Transverse colon (tissue), 4 donors: ENCODE measurements around the gene GMPPB. TPM values are rescaled to one million over a fixed set of nuclear protein-coding genes. Genes with fewer than 3 reads are reported as not detected.

Experiments used
- DNase-seq: peaks from one replicate; pipeline ENCODE4 v3.0.0-alpha.2; 2019
- H3K27ac ChIP-seq, 4 donors: fragments of 200-600 bp; sonication (generic); 2 replicates each; pipeline ENCODE4 v1.5.1; 2016 to 2018; ENCODE audit warnings: inconsistent platforms in 4 of 4
- H3K27me3 ChIP-seq: fragments of 200-600 bp; sonication (generic); 2 replicates; pipeline ENCODE4 v1.5.1; 2017; ENCODE audit warnings: inconsistent platforms
- H3K36me3 ChIP-seq, 4 donors: fragments of 200-600 bp; sonication (generic); 2 replicates each; pipeline ENCODE4 v1.5.1; 2017 to 2019; ENCODE audit warnings: inconsistent platforms in 4 of 4
- H3K4me1 ChIP-seq, 4 donors: fragments of 200-600 bp; sonication (generic); 2 replicates each; pipeline ENCODE4 v1.5.1; 2017 to 2020; ENCODE audit warnings: inconsistent platforms in 4 of 4
- H3K4me3 ChIP-seq, 4 donors: fragments of 200-600 bp; sonication (generic); 1 replicate in 1 of 4; 2 replicates in 3 of 4; pipeline versions ENCODE4 v1.5.1 to v1.6.1; 2017 to 2019; ENCODE audit warnings: inconsistent platforms in 4 of 4
- H3K9me3 ChIP-seq, 2 donors: fragments of 200-600 bp; sonication (generic); 2 replicates each; pipeline ENCODE4 v1.5.1; 2017 to 2019; ENCODE audit warnings: inconsistent platforms in 2 of 2
- CTCF ChIP-seq, 5 experiments: fragments of 200-600 bp in 3 of 5; fragments of 450-650 bp in 2 of 5; sonication (generic) in 3 of 5; IDR thresholded peaks; 1 replicate in 2 of 5; 2 replicates in 3 of 5; pipeline ENCODE4 v1.5.1; 2016 to 2017; ENCODE audit warnings: antibody characterized with exemption in 5 of 5, inconsistent platforms in 3 of 5, mild to moderate bottlenecking in 2 of 5, moderate library complexity in 1 of 5
- EP300 ChIP-seq: sonication (generic); formaldehyde crosslinking; IDR thresholded peaks from one replicate; pipeline ENCODE4 v1.6.1; 2017; ENCODE audit warnings: antibody characterized with exemption, low read depth
- POLR2A ChIP-seq: fragments of 450-650 bp; IDR thresholded peaks from one replicate; pipeline ENCODE4 v1.6.1; 2016; ENCODE audit warnings: antibody characterized with exemption, mild to moderate bottlenecking, moderate library complexity
- POLR2AphosphoS5 ChIP-seq, 3 donors: sonication (generic); formaldehyde crosslinking; IDR thresholded peaks; one replicate each; pipeline ENCODE4 v1.6.1; 2016; ENCODE audit warnings: antibody characterized with exemption in 3 of 3
- WGBS, 2 donors: methylation state at CpG; one replicate each; pipeline ENCODE4 v1.1.5; 2018; ENCODE audit warnings: low coverage in 1 of 2; 5-methylcytosine and 5-hydroxymethylcytosine counted together
- in situ Hi-C, 4 donors: fragments of 200-750 bp; cut with MboI; loops; one replicate each; pipeline versions ENCODE4 v1.15.0 to v1.15.1; 2017; ENCODE audit warnings: low sequenced_read_pairs in 3 of 4, low pct_ligation_motif_present in 1 of 4, low pct_unique_long_range_greater_than_20kb in 1 of 4
- intact Hi-C: fragments of 100-400 bp; cut with DNase I; formaldehyde crosslinking; loops from one replicate; pipeline ENCODE4 v1.15.1; 2023; ENCODE audit warnings: low total_unique reads
- small RNA-seq, 4 donors: library from RNA; depleted of rRNA; stranded (forward); fragments of <200 nt; gene quantifications; one replicate each; pipeline ENCODE3, GENCODE V24; 2016
- total RNA-seq, 4 donors: library from RNA; depleted of rRNA; stranded (reverse); fragments of >200 nt; gene quantifications; one replicate each; pipeline ENCODE4 v1.1.0, GENCODE V29; 2016

The GMPPB gene
- total RNA-seq, 4 donors from 2014 or later: 37.2 to 53.9 (median 44.2) TPM

- WGBS, 2 donors: 13 to 100% methylated on average over 1 to 13 of the region's 17 CpGs
These were observed 50.5 kb downstream of the GMPPB start for GRCh38 chr3:49673121-49673714.

GRCh38 chr3:49671291-49672288, 52.2 kb downstream of the GMPPB start:
- peak; percentile 79 for DNase-seq
- no peak for TF ChIP-seq POLR2AphosphoS5 (IDR thresholded peaks at IDR 0.05)
- peak; percentile 79 to 86 (median 81) for TF ChIP-seq CTCF (IDR thresholded peaks at IDR 0.05)
- no peak for TF ChIP-seq EP300
- no peak for TF ChIP-seq POLR2A
- no peak overlapping the region for H3K4me3 ChIP-seq
- peaks cover 16% of the 10 kb centered on the region for H3K27me3 ChIP-seq
- intact Hi-C loops (loop anchor here (5.0 kb wide), 1 partner anchor 129 kb away; no protein-coding TSS in a partner anchor), in situ Hi-C loops (loop anchor here in 3 of 4 donors (5.0 to 10.0 kb wide), 3 partner anchors 127 to 137 kb away; no protein-coding TSS in a partner anchor)
- H3K4me1 ChIP-seq: peaks cover 9 to 16% (median 12%) of the 10 kb centered on the region in 4 donors
- no peak overlapping the region for H3K27ac ChIP-seq
- no peaks in the 10 kb centered on the region for H3K36me3 ChIP-seq
- H3K9me3 ChIP-seq: no peaks in the 10 kb centered on the region
- 36 to 37% methylated on average over 8 to 11 of the region's 11 CpGs for WGBS, 2 donors

More at GRCh38 chr3:49673121-49673714, 50.5 kb downstream of the GMPPB start:
- Histone ChIP-seq H3K9me3 (no peaks in the 10 kb centered on the region), H3K4me1 (peaks cover 9 to 16% (median 12%) of the 10 kb centered on the region in 4 donors), H3K27ac (peak overlapping the region; percentile 91 to 96 (median 92)), H3K4me3 (peak overlapping the region; percentile 60 to 90 (median 88)), H3K36me3 (peaks cover 0 to 14% (median 0%) of the 10 kb centered on the region in 4 donors), H3K27me3 (peaks cover 6% of the 10 kb centered on the region)
- in situ Hi-C loops: loop anchor here in 3 of 4 donors (5.0 to 10.0 kb wide), 3 partner anchors 128 to 138 kb away; no protein-coding TSS in a partner anchor
- no peak for TF ChIP-seq CTCF (IDR thresholded peaks at IDR 0.05)
- peak; percentile 29 for DNase-seq
- intact Hi-C loops: loop anchor here (5.0 kb wide), 1 partner anchor 131 kb away; no protein-coding TSS in a partner anchor

- Histone ChIP-seq H3K27me3 (peaks cover 16% of the 10 kb centered on the region), H3K36me3 (no peaks in the 10 kb centered on the region), H3K4me3 (no peak overlapping the region), H3K9me3 (no peaks in the 10 kb centered on the region), H3K4me1 (peaks cover 9 to 16% (median 12%) of the 10 kb centered on the region in 4 donors), H3K27ac (no peak overlapping the region)
- intact Hi-C loops (loop anchor here (5.0 kb wide), 1 partner anchor 129 kb away; no protein-coding TSS in a partner anchor), in situ Hi-C loops (loop anchor here in 3 of 4 donors (5.0 to 10.0 kb wide), 3 partner anchors 126 to 136 kb away; no protein-coding TSS in a partner anchor)
- TF ChIP-seq EP300 (no peak), POLR2A (no peak), CTCF (IDR thresholded peaks at IDR 0.05) (no peak)
- 68% methylated on average over 6 of the region's 6 CpGs; no CpG with 5 or more reads in 1 of the 2 donors for WGBS, 2 donors
- no peak for DNase-seq
These were observed 52.8 kb downstream of the GMPPB start for GRCh38 chr3:49670940-49671290.

Small RNA genes lying within 50 kb of the gene (small RNA-seq; reads per million reads assigned to genes)
- gene AMIGO3: 0 reads per million in 4 donors
- 0 reads per million in 4 donors for gene COX6CP14

Other genes starting within 250 kb of the GMPPB start
- under 1 TPM in 3 of 4 donors, not detected in 1; under 0.01 to 0.32 (median 0.27) TPM for gene BSN, start 169.5 kb downstream of the GMPPB start, total RNA-seq
- 100 to 1,000 TPM in 3 of 4 donors, 10 to 100 TPM in 1; 53.9 to 151 (median 116) TPM for gene APEH, start 49.6 kb downstream of the GMPPB start, total RNA-seq
- gene MST1, start 34.5 kb downstream of the GMPPB start, total RNA-seq: 100 to 1,000 TPM in 1 of 4 donors, 10 to 100 TPM in 3; 12.2 to 116 (median 15.1) TPM
- gene RNF123, start 34.4 kb downstream of the GMPPB start, total RNA-seq: 10 to 100 TPM; 34.6 to 99.5 (median 52.1) TPM
- under 1 TPM in 2 of 4 donors, not detected in 2; 0.68 to 0.79 TPM for gene AMIGO3, start 4.3 kb downstream of the GMPPB start, total RNA-seq
- gene IP6K1, start 62.6 kb upstream of the GMPPB start, total RNA-seq: 10 to 100 TPM; 20.5 to 40.7 (median 39.7) TPM
- gene CDHR4, start 75.9 kb upstream of the GMPPB start, total RNA-seq: not detected
- 1 to 10 TPM in 2 of 4 donors, not detected in 2; 1.4 to 1.5 TPM for gene INKA1, start 79.3 kb upstream of the GMPPB start, total RNA-seq
- 100 to 1,000 TPM in 1 of 4 donors, 10 to 100 TPM in 3; 77.5 to 112 (median 94.0) TPM for gene UBA7, start 90.0 kb upstream of the GMPPB start, total RNA-seq
- gene TRAIP, start 132.6 kb upstream of the GMPPB start, total RNA-seq: 1 to 10 TPM; 1.2 to 1.7 (median 1.6) TPM
- under 1 TPM in 1 of 4 donors, not detected in 3; 0.14 TPM for gene CAMKV, start 146.0 kb upstream of the GMPPB start, total RNA-seq
- 100 to 1,000 TPM in 3 of 4 donors, 10 to 100 TPM in 1; 92.8 to 323 (median 138) TPM for gene MST1R, start 179.9 kb upstream of the GMPPB start, total RNA-seq
- 10 to 100 TPM in 1 of 4 donors, 1 to 10 TPM in 2, under 1 TPM in 1; 0.80 to 10.5 (median 8.7) TPM for gene MON1A, start 205.9 kb upstream of the GMPPB start, total RNA-seq
- gene RBM6, start 216.2 kb upstream of the GMPPB start, total RNA-seq: 100 to 1,000 TPM in 3 of 4 donors, 10 to 100 TPM in 1; 89.7 to 256 (median 152) TPM